Lung (tissue), 12 donors: Measurements from ENCODE around the gene SELE. TPM values are rescaled to one million over a fixed set of nuclear protein-coding genes. Genes with fewer than 3 reads are reported as not detected.
"Not testable (repeated sequence)": the region's sequence is repeated elsewhere in the genome, so short reads cannot be mapped to it uniquely, and the experiment has no call there.

Experiments
- ATAC-seq: fragments of 200-7000 bp; cut with Tn5 transposase; one replicate; pipeline ENCODE4 v1.9.1; 2020; ENCODE audit warnings: moderate number of reproducible peaks; ENCODE audit not compliant: insufficient read depth, low FRiP score
- DNase-seq, 3 donors: peaks; one replicate each; pipeline ENCODE4 v3.0.0-alpha.2; 2013 to 2017
- H3K27ac ChIP-seq, 2 donors: one replicate each; pipeline ENCODE4 v1.5.1; 2013; ENCODE audit warnings: mild to moderate bottlenecking in 2 of 2, moderate library complexity in 2 of 2, control low read depth in 1 of 2, inconsistent platforms in 1 of 2, low read depth in 1 of 2, low read length in 1 of 2
- H3K27me3 ChIP-seq, 3 donors: one replicate each; pipeline ENCODE4 v1.5.1; 2013; ENCODE audit warnings: low read length in 2 of 3; ENCODE audit not compliant: control insufficient read depth in 3 of 3, insufficient read depth in 3 of 3
- H3K36me3 ChIP-seq, 4 donors: one replicate each; pipeline ENCODE4 v1.5.1; 2013; ENCODE audit warnings: low read length in 4 of 4, mild to moderate bottlenecking in 1 of 4, moderate library complexity in 1 of 4; ENCODE audit not compliant: control insufficient read depth in 4 of 4, insufficient read depth in 4 of 4
- H3K4me1 ChIP-seq, 5 donors: one replicate each; pipeline ENCODE4 v1.5.1; 2013; ENCODE audit warnings: low read length in 5 of 5, mild to moderate bottlenecking in 2 of 5, moderate library complexity in 1 of 5; ENCODE audit not compliant: control insufficient read depth in 5 of 5, insufficient read depth in 5 of 5
- H3K4me3 ChIP-seq: one replicate; pipeline ENCODE4 v1.5.1; 2013; ENCODE audit warnings: mild to moderate bottlenecking, control low read depth, moderate library complexity
- H3K9ac ChIP-seq, 2 donors: one replicate each; pipeline ENCODE4 v1.5.1; 2013; ENCODE audit warnings: low read length in 2 of 2, control low read depth in 1 of 2; ENCODE audit not compliant: insufficient read depth in 1 of 2
- H3K9me3 ChIP-seq, 4 donors: one replicate each; pipeline ENCODE4 v1.5.1; 2013; ENCODE audit warnings: low read length in 3 of 4, mild to moderate bottlenecking in 1 of 4, moderate library complexity in 1 of 4; ENCODE audit not compliant: control insufficient read depth in 4 of 4, insufficient read depth in 3 of 4
- CTCF ChIP-seq: IDR thresholded peaks from 2 replicates; pipeline ENCODE4 v1.5.1; 2012; ENCODE audit warnings: mild to moderate bottlenecking; ENCODE audit errors: control extremely low read depth, extremely low read depth
- WGBS, 2 donors: extraction: QIAGEN DNeasy Blood & Tissue Kit; methylation state at CpG; one replicate each; pipeline ENCODE4 v1.1.7; 2013; 5-methylcytosine and 5-hydroxymethylcytosine counted together
- polyA plus RNA-seq, 2 donors: library from polyadenylated mRNA; stranded (reverse); fragments of 200-250 nt; gene quantifications; one replicate each; pipeline ENCODE4 v1.2.1, GENCODE V29; 2013
- total RNA-seq, 2 donors: library from RNA; depleted of rRNA in 1 of 2; stranded (reverse); fragments of >200 nt in 1 of 2; gene quantifications; one replicate each; pipeline ENCODE4 v1.2.1, GENCODE V29; 2014 to 2021
- donor health status: control.
- donor health status: control.
- donor health status: Bipolar disorder and iron deficiency.
- donor health status: healthy.
- donor health status: DM: yes; HTN: yes; CAD: no.

SELE gene
- total and polyA plus RNA-seq, 4 donors, result 2.1 to 40.2 (median 3.9) TPM

GRCh38 chr1:169722779-169723178, 11.1 kb downstream of the SELE start:
- no peak overlapping the region for H3K4me3 ChIP-seq
- ATAC-seq, result no peak
- peaks cover 0 to 2% (median 0%) of the 10 kb centered on the region in 5 donors for H3K4me1 ChIP-seq
- H3K9ac ChIP-seq, result no peak overlapping the region
- peak in 2 of 3 donors; percentile 5 to 9 for DNase-seq
- no peak for TF ChIP-seq CTCF
- H3K9me3 ChIP-seq, result no peaks in the 10 kb centered on the region
- no peaks in the 10 kb centered on the region for H3K27me3 ChIP-seq
- no peaks in the 10 kb centered on the region for H3K36me3 ChIP-seq
- no peak overlapping the region for H3K27ac ChIP-seq

GRCh38 chr1:169715100-169715499, 18.8 kb downstream of the SELE start:
- H3K9me3 ChIP-seq, H3K27me3 ChIP-seq, H3K4me1 ChIP-seq, H3K4me3 ChIP-seq, H3K27ac ChIP-seq, H3K36me3 ChIP-seq, H3K9ac ChIP-seq, ATAC-seq, DNase-seq: not testable (repeated sequence)
- WGBS, 2 donors, result 73 to 85% methylated on average over 2 of the region's 2 CpGs

- not testable (repeated sequence) for DNase-seq, H3K27ac ChIP-seq
These were observed 20.8 kb downstream of the SELE start for GRCh38 chr1:169713090-169713489.

GRCh38 chr1:169712309-169712631, 21.6 kb downstream of the SELE start:
- H3K27ac ChIP-seq, result no peak overlapping the region

More at GRCh38 chr1:169713090-169713489, 20.8 kb downstream of the SELE start:
- not testable (repeated sequence) for H3K9ac ChIP-seq, H3K9me3 ChIP-seq, H3K4me3 ChIP-seq, H3K27me3 ChIP-seq, H3K36me3 ChIP-seq, ATAC-seq, H3K4me1 ChIP-seq
- 90 to 96% methylated on average over 5 of the region's 5 CpGs for WGBS, 2 donors

More at GRCh38 chr1:169712309-169712631, 21.6 kb downstream of the SELE start:
- TF ChIP-seq CTCF, result no peak
- 89 to 93% methylated on average over 2 of the region's 2 CpGs for WGBS, 2 donors
- Histone ChIP-seq H3K27me3 (peaks cover 0 to 3% (median 0%) of the 10 kb centered on the region in 3 donors), H3K36me3 (no peaks in the 10 kb centered on the region), H3K4me1 (peaks cover 0 to 2% (median 0%) of the 10 kb centered on the region in 5 donors), H3K9me3 (peaks cover 0 to 3% (median 1%) of the 10 kb centered on the region in 4 donors), H3K4me3 (no peak overlapping the region), H3K9ac (no peak overlapping the region)
- ATAC-seq (no peak), DNase-seq (no peak)
